Aorta (tissue), 5 donors: ENCODE measurements around the gene CDH20. TPM values are rescaled to one million over a fixed set of nuclear protein-coding genes. Genes with fewer than 3 reads are reported as not detected.
"Not testable (repeated sequence)": the region's sequence is repeated elsewhere in the genome, so short reads cannot be mapped to it uniquely, and the experiment has no call there.

ENCODE experiments used
- ATAC-seq: fragments of 200-7000 bp; cut with Tn5 transposase; one replicate; pipeline ENCODE4 v1.9.1; 2022; ENCODE audit warnings: moderate library complexity; ENCODE audit not compliant: low FRiP score
- DNase-seq, 2 donors: peaks; one replicate each; pipeline ENCODE4 v3.0.0-alpha.2; 2020
- H3K27ac ChIP-seq, 2 donors: one replicate each; pipeline ENCODE4 v1.5.1; 2013; ENCODE audit warnings: low read length in 2 of 2, mild to moderate bottlenecking in 2 of 2, moderate library complexity in 2 of 2, control low read depth in 1 of 2, inconsistent platforms in 1 of 2, low read depth in 1 of 2
- H3K27me3 ChIP-seq, 2 donors: one replicate each; pipeline ENCODE4 v1.6.1; 2013; ENCODE audit warnings: control low read depth in 1 of 2, low read length in 1 of 2, mild to moderate bottlenecking in 1 of 2, moderate library complexity in 1 of 2; ENCODE audit not compliant: insufficient read depth in 2 of 2, control insufficient read depth in 1 of 2
- H3K36me3 ChIP-seq, 2 donors: one replicate each; pipeline ENCODE4 v1.6.1; 2013; ENCODE audit warnings: control low read depth in 1 of 2, low read length in 1 of 2, mild to moderate bottlenecking in 1 of 2; ENCODE audit not compliant: insufficient read depth in 2 of 2, control insufficient read depth in 1 of 2
- H3K4me1 ChIP-seq, 2 donors: one replicate each; pipeline ENCODE4 v1.6.1; 2013; ENCODE audit warnings: low read length in 2 of 2, control low read depth in 1 of 2, mild to moderate bottlenecking in 1 of 2, moderate library complexity in 1 of 2; ENCODE audit not compliant: insufficient read depth in 2 of 2, control insufficient read depth in 1 of 2
- H3K4me3 ChIP-seq, 2 donors: one replicate each; pipeline ENCODE4 v1.5.1; 2013; ENCODE audit warnings: low read length in 2 of 2, control low read depth in 1 of 2, mild to moderate bottlenecking in 1 of 2
- H3K9me3 ChIP-seq: one replicate; pipeline ENCODE4 v1.6.1; 2013; ENCODE audit warnings: mild to moderate bottlenecking, low read length; ENCODE audit not compliant: control insufficient read depth
- WGBS, 2 donors: extraction: QIAGEN DNeasy Blood & Tissue Kit; methylation state at CpG; one replicate each; pipeline ENCODE4 v1.1.7; 2013; 5-methylcytosine and 5-hydroxymethylcytosine counted together
- intact Hi-C, 2 donors: fragments of 100-400 bp; cut with DNase I; formaldehyde crosslinking; loops; one replicate each; pipeline versions ENCODE4 v1.14.2 to v1.15.0; 2022
- polyA plus RNA-seq, 2 donors: library from polyadenylated mRNA; stranded (reverse); fragments of 200-250 nt; gene quantifications; one replicate each; pipeline ENCODE4 v1.2.3, GENCODE V29; 2013
- total RNA-seq, 2 donors: library from RNA; stranded (reverse); fragmentation: NEBNext Ultra II Directional; extraction: Animal tissue kit (Norgen Biotek cat#: 25700); gene quantifications; one replicate each; pipeline ENCODE4 v1.2.1, GENCODE V29; 2021
- donor health status: healthy with polysubstance abuse.
- donor health status: Bipolar disorder and iron deficiency.
- donor health status: DM: no; HTN: no; CAD: no.
- donor health status: DM: no; HTN: no; CAD: no.
- donor health status: DM: yes; HTN: yes; CAD: no.

Gene CDH20
- total and polyA plus RNA-seq, 4 donors, result 0.10 TPM; not detected in 3

- ATAC-seq, result no peak
- H3K9me3 ChIP-seq, result no peaks in the 10 kb centered on the region
- H3K27ac ChIP-seq, result no peak overlapping the region
- H3K27me3 ChIP-seq, result no peaks in the 10 kb centered on the region
- intact Hi-C loops, result no loop called here
- H3K4me3 ChIP-seq, result no peak overlapping the region
- H3K4me1 ChIP-seq, result no peaks in the 10 kb centered on the region
- no peak for DNase-seq
- H3K36me3 ChIP-seq, result no peaks in the 10 kb centered on the region
- 64 to 65% methylated on average over 7 of the region's 7 CpGs for WGBS, 2 donors
These were observed 27.5 kb downstream of the CDH20 start for GRCh38 chr18:61360404-61361383.

- ATAC-seq (no peak), DNase-seq (no peak)
- Histone ChIP-seq H3K27me3 (no peaks in the 10 kb centered on the region), H3K9me3 (no peaks in the 10 kb centered on the region), H3K4me3 (no peak overlapping the region), H3K36me3 (no peaks in the 10 kb centered on the region), H3K27ac (no peak overlapping the region), H3K4me1 (no peaks in the 10 kb centered on the region)
- intact Hi-C loops, result no loop called here
- 90 to 97% methylated on average over 1 of the region's 1 CpG for WGBS, 2 donors
These were observed 29.3 kb downstream of the CDH20 start for GRCh38 chr18:61362511-61362910.

- no peak overlapping the region for H3K27ac ChIP-seq
- intact Hi-C loops, result no loop called here
- H3K27me3 ChIP-seq, result no peaks in the 10 kb centered on the region
- WGBS, 2 donors, result 82 to 83% methylated on average over 1 of the region's 1 CpG
- H3K4me3 ChIP-seq, result no peak overlapping the region
- H3K4me1 ChIP-seq, result no peaks in the 10 kb centered on the region
- no peaks in the 10 kb centered on the region for H3K36me3 ChIP-seq
- ATAC-seq (no peak), DNase-seq (no peak)
- H3K9me3 ChIP-seq, result no peaks in the 10 kb centered on the region
These were observed 31.7 kb downstream of the CDH20 start for GRCh38 chr18:61364953-61365352.

- no peak for DNase-seq
- no peaks in the 10 kb centered on the region for H3K4me1 ChIP-seq
- ATAC-seq, result no peak
- no peaks in the 10 kb centered on the region for H3K36me3 ChIP-seq
- WGBS, 2 donors, result 81 to 90% methylated on average over 2 of the region's 2 CpGs
- H3K27me3 ChIP-seq, result no peaks in the 10 kb centered on the region
- intact Hi-C loops, result no loop called here
- H3K27ac ChIP-seq, result no peak overlapping the region
- H3K4me3 ChIP-seq, result no peak overlapping the region
- H3K9me3 ChIP-seq, result no peaks in the 10 kb centered on the region
These were observed 34.8 kb downstream of the CDH20 start for GRCh38 chr18:61368001-61368400.

GRCh38 chr18:61369671-61370070 lies 36.4 kb downstream of the CDH20 start:
- intact Hi-C loops, H3K27me3 ChIP-seq, H3K9me3 ChIP-seq, DNase-seq, ATAC-seq, H3K4me1 ChIP-seq, H3K4me3 ChIP-seq, H3K36me3 ChIP-seq, H3K27ac ChIP-seq: not testable (repeated sequence)
- WGBS, 2 donors, result 43 to 45% methylated on average over 4 of the region's 4 CpGs

- DNase-seq (no peak), ATAC-seq (no peak)
- no peak overlapping the region for H3K27ac ChIP-seq
- intact Hi-C loops, result no loop called here
- H3K9me3 ChIP-seq, result no peaks in the 10 kb centered on the region
- H3K4me1 ChIP-seq, result no peaks in the 10 kb centered on the region
- H3K36me3 ChIP-seq, result no peaks in the 10 kb centered on the region
- WGBS, 2 donors, result 89 to 97% methylated on average over 2 of the region's 2 CpGs
- no peak overlapping the region for H3K4me3 ChIP-seq
- no peaks in the 10 kb centered on the region for H3K27me3 ChIP-seq
These were observed 37.9 kb downstream of the CDH20 start for GRCh38 chr18:61371111-61371510.

- intact Hi-C loops, result no loop called here
- no peak overlapping the region for H3K27ac ChIP-seq
- H3K9me3 ChIP-seq, result peaks cover 4% of the 10 kb centered on the region
- H3K4me1 ChIP-seq, result no peaks in the 10 kb centered on the region
- no peaks in the 10 kb centered on the region for H3K36me3 ChIP-seq
- no peak overlapping the region for H3K4me3 ChIP-seq
- ATAC-seq (no peak), DNase-seq (no peak)
- 39 to 40% methylated on average over 4 of the region's 4 CpGs for WGBS, 2 donors
- peaks cover 0 to 1% of the 10 kb centered on the region in 2 donors for H3K27me3 ChIP-seq
These were observed 46.6 kb downstream of the CDH20 start for GRCh38 chr18:61379827-61380226.

- Histone ChIP-seq H3K27me3 (no peaks in the 10 kb centered on the region), H3K4me1 (no peaks in the 10 kb centered on the region), H3K4me3 (no peak overlapping the region), H3K36me3 (no peaks in the 10 kb centered on the region), H3K9me3 (no peaks in the 10 kb centered on the region), H3K27ac (no peak overlapping the region)
- no peak for DNase-seq
- 73 to 75% methylated on average over 2 of the region's 2 CpGs for WGBS, 2 donors
- ATAC-seq, result peak; percentile 38
- intact Hi-C loops, result no loop called here
These were observed 54.8 kb downstream of the CDH20 start for GRCh38 chr18:61388010-61388409.

- Histone ChIP-seq H3K36me3 (no peaks in the 10 kb centered on the region), H3K27ac (no peak overlapping the region), H3K9me3 (no peaks in the 10 kb centered on the region), H3K4me1 (no peaks in the 10 kb centered on the region), H3K27me3 (peaks cover 0 to 2% of the 10 kb centered on the region in 2 donors), H3K4me3 (no peak overlapping the region)
- DNase-seq (no peak), ATAC-seq (no peak)
- intact Hi-C loops, result no loop called here
These were observed 61.8 kb downstream of the CDH20 start for GRCh38 chr18:61394983-61395382.
